AML-193 (cell line): Measurements from ENCODE around the gene MYO5B.
"Not testable (repeated sequence)": the region's sequence is repeated elsewhere in the genome, so short reads cannot be mapped to it uniquely, and the experiment has no call there.

ENCODE experiments used
- DNase-seq, 2 experiments: peaks; one replicate each; lab custom pipeline; 2025; lab: John Stamatoyannopoulos, UW

Gene MYO5B

GRCh38 chr18:49921318-49921985 lies 273.5 kb downstream of the MYO5B start:
- DNase-seq = no peak

GRCh38 chr18:49920731-49921130 lies 274.2 kb downstream of the MYO5B start:
- no peak for DNase-seq

GRCh38 chr18:49917742-49918141 lies 277.2 kb downstream of the MYO5B start:
- DNase-seq = no peak

GRCh38 chr18:49915352-49915751 lies 279.6 kb downstream of the MYO5B start:
- no peak for DNase-seq

- DNase-seq = no peak
Observed at GRCh38 chr18:49913221-49913620, 281.7 kb downstream of the MYO5B start.

- DNase-seq = no peak
Observed at GRCh38 chr18:49911427-49911826, 283.5 kb downstream of the MYO5B start.

GRCh38 chr18:49910986-49911385 lies 284.0 kb downstream of the MYO5B start:
- no peak for DNase-seq

- DNase-seq = no peak
Observed at GRCh38 chr18:49910019-49910418, 284.9 kb downstream of the MYO5B start.

GRCh38 chr18:49907346-49907929 lies 287.5 kb downstream of the MYO5B start:
- no peak for DNase-seq

- no peak for DNase-seq
Observed at GRCh38 chr18:49905771-49906170, 289.2 kb downstream of the MYO5B start.

- no peak for DNase-seq
Observed at GRCh38 chr18:49904871-49905555, 289.9 kb downstream of the MYO5B start.

- DNase-seq = no peak
Observed at GRCh38 chr18:49901862-49902340, 293.0 kb downstream of the MYO5B start.

GRCh38 chr18:49899657-49900330 lies 295.2 kb downstream of the MYO5B start:
- no peak for DNase-seq

- DNase-seq = peak; percentile 50 to 65
Observed at GRCh38 chr18:49898421-49898820, 296.5 kb downstream of the MYO5B start.

GRCh38 chr18:49894517-49895226 lies 300.3 kb downstream of the MYO5B start:
- no peak for DNase-seq

- DNase-seq = no peak
Observed at GRCh38 chr18:49893036-49893435, 301.9 kb downstream of the MYO5B start.

- no peak for DNase-seq
Observed at GRCh38 chr18:49892148-49892924, 302.6 kb downstream of the MYO5B start.

- DNase-seq = no peak
Observed at GRCh38 chr18:49890041-49890440, 304.9 kb downstream of the MYO5B start.

- not testable (repeated sequence) for DNase-seq
Observed at GRCh38 chr18:49889552-49889951, 305.4 kb downstream of the MYO5B start.

- no peak for DNase-seq
Observed at GRCh38 chr18:49886891-49887764, 307.8 kb downstream of the MYO5B start.
